Ramos (cell line): ENCODE results near the gene GJE1.

Experiments
- in situ Hi-C: fragments of 300-500 bp; cut with MboI; formaldehyde crosslinking; loops from one replicate; pipeline ENCODE4 v1.14.3; 2022; ENCODE audit warnings: low sequenced_read_pairs; ENCODE audit not compliant: unreplicated experiment

GJE1 gene

DNA sequence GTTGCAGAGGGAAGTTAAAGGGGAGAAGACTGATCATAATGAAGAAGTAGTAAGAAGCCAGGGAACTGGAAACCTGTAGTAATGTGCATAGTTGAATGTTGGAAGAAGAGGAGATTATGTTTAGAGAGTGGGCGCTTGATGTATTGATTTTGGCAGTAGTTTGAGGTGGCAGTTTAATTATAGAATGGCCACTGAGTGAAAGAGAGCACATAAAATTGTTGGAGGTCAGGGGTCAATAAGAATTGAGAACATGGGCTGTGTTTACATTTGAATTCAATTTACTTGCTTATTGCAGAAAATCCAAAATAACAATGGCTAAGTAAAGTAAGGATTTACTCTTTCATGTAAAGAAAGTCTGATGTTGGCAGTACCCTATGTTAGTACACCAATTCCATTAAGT, 30.1 kb downstream of the GJE1 start:
- in situ Hi-C loops = no loop called here

DNA sequence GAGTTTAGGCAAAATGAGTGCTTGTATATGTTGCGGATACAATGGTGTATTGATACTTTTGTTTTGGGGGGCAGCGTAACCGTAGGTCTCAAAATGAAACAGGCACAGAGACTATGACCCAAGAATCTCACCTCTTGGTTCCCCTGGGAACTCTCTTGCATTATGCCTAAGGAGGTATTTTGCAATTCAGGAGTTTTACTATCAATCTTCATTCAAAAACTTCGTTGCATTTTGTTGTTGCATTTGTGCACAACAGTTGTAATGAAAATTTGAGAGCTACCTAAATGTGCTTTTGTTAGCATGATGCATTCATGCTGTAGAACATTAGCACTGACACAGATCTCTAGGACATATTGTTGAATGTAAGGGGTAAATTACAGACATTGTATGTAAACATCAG, 32.5 kb downstream of the GJE1 start:
- in situ Hi-C loops = no loop called here

DNA sequence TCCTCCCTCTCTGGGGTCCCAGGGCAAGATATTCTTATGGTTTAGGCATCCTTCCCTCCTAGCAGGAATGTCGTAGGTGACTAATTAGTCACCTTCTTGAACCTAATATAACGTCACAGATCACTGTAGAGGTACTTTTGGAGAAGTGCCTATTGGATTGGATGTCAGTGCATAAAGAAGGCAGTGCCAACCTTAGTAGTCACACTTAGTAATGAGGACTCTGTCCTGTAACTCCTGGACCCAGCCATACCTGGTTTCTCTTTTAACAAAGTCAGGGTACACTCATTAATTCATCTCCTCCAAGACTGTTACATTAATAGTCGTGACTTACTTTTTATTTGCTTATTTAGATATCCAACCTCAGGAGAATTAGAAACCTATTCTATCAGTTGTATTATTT, 34.3 kb downstream of the GJE1 start:
- in situ Hi-C loops = no loop called here

DNA sequence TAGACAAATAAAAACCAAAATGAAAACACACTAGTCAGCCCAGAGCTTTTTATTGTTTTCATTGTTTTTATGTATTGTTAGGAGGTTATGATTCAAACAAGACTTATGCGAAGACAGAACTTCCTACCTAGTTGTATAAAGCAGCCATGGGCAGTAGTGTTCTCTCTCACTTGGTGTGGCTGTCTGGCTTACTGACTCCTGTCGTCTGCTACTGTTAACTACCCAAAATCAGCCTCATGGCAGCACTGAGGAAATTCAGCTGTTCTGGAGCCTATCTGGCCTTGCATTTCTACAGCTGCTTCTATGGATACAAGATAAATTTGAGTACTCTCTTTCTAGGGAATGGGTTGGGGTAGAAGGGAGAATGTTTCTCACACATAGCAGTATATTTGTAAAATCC, 34.8 kb downstream of the GJE1 start:
- in situ Hi-C loops = no loop called here

DNA sequence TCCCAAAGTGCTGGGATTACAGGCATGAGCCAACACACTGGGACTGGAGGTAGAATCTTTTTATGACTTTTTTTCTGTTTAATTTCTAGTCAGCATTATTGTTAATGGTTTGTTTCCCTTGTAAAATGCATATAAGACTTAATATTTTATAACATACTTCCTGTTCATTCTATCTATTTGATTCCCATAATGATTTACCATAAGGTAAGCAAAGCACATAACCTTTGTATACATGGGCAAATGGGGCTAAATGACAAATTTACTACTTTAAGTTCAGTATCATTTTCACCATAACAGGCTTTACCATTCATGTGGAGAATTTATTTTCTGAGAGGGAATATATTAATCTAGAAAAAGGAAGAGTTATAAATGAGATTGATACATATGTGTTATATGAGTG, 38.6 kb downstream of the GJE1 start:
- in situ Hi-C loops = no loop called here

DNA sequence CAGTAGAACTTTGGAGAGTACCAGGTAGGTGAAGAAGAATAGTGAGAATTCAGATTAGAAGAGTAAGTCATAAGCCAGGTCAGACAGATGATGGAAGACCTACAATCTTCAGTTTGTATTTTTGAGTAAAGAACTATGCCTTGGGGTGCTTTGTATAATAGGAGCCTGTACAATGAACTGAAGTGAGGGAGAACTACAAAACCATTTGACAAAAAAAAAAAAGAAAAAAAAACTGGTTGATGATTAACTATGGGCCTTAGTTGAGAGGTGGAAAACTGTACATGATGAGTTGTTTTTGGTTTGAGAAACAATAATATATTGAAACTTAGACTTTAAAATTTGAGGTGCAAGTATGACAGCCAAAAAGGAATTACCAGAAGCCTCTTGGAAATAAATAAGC, 40.0 kb downstream of the GJE1 start:
- in situ Hi-C loops = no loop called here

DNA sequence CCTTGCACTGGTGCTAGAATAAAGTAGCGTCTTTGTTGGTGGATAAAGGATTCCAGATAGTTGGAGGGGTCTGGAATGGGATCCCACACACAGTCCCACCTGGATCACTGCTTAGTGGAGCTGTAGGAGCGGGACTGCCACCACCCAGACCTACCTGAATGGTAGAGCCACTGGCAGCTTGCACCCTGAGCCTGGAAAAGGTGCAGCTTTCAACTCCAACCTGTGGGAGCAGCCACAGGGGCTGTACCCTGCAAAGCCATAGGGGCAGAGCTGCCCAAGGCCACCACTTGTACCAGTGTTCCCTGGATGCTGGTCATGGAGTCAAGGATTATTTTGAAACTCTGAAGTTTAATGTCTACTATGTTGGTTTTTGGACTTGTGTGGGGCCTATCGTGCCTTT, 41.3 kb downstream of the GJE1 start:
- in situ Hi-C loops = no loop called here

DNA sequence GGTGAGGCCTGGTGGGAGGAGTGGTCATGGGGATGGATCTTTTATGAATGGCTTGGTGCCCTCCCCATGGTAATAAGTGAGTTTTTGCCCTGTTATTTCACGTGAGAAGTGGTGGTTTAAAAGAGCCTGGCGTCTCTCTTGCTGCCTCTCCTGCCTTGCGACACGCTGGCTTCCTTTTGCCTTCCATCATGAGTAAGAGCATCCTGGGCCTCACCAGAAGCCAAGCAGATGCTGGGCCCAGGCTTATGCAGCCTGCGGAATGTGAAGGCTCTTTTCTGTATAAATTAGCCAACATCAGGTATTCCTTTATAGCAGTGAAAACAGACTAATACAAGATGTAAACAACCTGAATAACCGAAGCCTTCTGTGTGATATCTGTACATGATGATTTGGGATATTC, 42.0 kb downstream of the GJE1 start:
- in situ Hi-C loops = no loop called here

DNA sequence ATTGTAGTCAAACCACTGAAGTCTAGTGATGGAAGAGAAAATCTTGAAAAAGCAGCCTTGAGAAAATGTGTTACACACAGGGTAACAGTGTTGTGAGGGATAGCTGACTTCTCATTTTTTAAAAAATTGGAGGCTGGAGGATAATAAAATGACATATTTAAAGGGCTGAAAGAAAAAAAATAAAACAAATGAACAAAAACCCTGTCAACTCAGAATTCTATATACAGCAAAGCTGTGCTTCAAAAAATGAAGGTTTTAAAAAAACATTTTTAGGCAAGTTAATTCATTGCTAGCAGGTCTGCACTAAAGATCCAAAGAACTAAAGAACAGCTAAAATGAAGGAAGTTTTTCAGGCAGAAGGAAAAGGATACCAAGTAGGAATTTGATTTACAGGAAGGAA, 45.4 kb downstream of the GJE1 start:
- in situ Hi-C loops = no loop called here

DNA sequence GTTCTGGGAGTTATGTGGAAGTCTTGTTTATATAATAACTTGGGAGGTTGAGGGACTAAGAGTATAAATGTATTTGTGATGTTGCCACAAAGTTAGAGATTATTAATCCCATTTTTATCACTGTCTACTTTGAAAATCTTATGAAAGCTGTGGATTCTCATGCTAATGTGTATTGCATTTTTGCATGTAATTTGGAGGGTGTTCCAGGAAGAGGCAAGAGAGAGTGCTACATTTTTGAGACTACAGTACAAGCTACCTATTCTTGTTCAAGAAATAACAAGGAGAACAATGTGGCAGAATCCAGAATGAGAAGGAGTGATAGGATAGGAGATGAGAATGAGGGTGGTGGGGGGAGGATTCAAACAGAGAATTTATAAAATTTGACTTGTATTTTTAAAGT, 49.3 kb downstream of the GJE1 start:
- in situ Hi-C loops = no loop called here

DNA sequence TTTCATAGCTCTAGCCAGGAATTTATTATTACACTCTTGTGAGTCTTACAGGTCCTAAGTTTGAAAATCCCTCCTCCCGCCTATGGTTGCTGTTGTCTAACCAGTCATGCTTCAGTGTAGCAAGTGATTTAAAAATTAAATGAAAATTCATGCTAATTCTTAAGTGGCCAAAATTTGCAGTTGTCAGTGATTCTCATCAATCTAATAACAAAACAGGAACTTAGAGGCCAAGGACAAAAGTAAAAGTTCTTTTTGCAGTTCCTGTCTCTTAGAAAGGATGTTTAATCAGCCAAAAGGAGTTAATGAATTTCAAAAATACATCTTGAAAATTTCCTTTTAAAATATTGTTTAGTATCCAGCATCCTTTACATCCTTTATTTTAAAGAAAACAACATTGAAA, 50.6 kb downstream of the GJE1 start:
- in situ Hi-C loops = no loop called here

DNA sequence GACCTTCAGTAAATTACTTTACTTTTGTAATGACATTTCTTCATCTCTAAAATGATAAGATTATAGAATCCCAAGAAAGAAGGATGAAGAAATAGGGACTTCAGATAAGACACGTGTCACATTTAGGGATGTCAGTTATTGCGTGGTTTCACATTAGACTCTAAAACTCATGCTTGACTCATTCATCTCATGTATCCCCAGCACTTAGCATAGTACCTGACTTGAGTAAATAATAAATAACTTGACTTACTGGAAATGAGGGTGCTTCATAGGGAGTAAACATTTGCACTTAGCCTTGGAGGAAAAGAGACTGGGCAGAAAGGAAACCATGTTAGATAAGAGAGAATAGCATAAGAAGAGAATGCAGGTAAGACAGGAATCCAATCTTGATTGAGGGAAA, 51.6 kb downstream of the GJE1 start:
- in situ Hi-C loops = no loop called here
